Mucosa of rectum (tissue), 2 donors: ENCODE measurements around the gene SHLD1.
"Not testable (repeated sequence)": the region's sequence is repeated elsewhere in the genome, so short reads cannot be mapped to it uniquely, and the experiment has no call there.

Experiments used
- H3K27ac ChIP-seq, 2 donors: one replicate each; pipeline ENCODE4 v1.7.0; 2013; ENCODE audit warnings: inconsistent platforms in 2 of 2, low read depth in 2 of 2, low read length in 2 of 2
- H3K27me3 ChIP-seq, 2 donors: one replicate each; pipeline ENCODE4 v1.7.0; 2013; ENCODE audit warnings: low read length in 2 of 2; ENCODE audit not compliant: control insufficient read depth in 2 of 2, insufficient read depth in 2 of 2
- H3K36me3 ChIP-seq, 2 donors: one replicate each; pipeline ENCODE4 v1.7.0; 2013; ENCODE audit warnings: low read length in 2 of 2; ENCODE audit not compliant: control insufficient read depth in 2 of 2, insufficient read depth in 2 of 2
- H3K4me1 ChIP-seq, 2 donors: one replicate each; pipeline ENCODE4 v1.7.0; 2013; ENCODE audit warnings: low read length in 2 of 2, mild to moderate bottlenecking in 1 of 2; ENCODE audit not compliant: control insufficient read depth in 2 of 2, insufficient read depth in 2 of 2
- H3K4me3 ChIP-seq, 2 donors: one replicate each; pipeline ENCODE4 v1.7.0; 2013; ENCODE audit warnings: low read length in 2 of 2
- H3K9ac ChIP-seq, 2 donors: one replicate each; pipeline ENCODE4 v1.7.0; 2013; ENCODE audit warnings: low read length in 2 of 2, low read depth in 1 of 2, mild to moderate bottlenecking in 1 of 2
- H3K9me3 ChIP-seq, 2 donors: one replicate each; pipeline ENCODE4 v1.7.0; 2013; ENCODE audit warnings: low read length in 2 of 2; ENCODE audit not compliant: control insufficient read depth in 2 of 2
- donor health status: healthy.
- donor health status: Normal muscosa, but diverticular disease.

SHLD1 gene, protein sequence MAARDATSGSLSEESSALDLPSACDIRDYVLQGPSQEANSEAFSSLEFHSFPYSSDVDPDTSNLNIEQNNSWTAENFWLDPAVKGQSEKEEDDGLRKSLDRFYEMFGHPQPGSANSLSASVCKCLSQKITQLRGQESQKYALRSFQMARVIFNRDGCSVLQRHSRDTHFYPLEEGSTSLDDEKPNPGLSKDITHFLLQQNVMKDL

DNA sequence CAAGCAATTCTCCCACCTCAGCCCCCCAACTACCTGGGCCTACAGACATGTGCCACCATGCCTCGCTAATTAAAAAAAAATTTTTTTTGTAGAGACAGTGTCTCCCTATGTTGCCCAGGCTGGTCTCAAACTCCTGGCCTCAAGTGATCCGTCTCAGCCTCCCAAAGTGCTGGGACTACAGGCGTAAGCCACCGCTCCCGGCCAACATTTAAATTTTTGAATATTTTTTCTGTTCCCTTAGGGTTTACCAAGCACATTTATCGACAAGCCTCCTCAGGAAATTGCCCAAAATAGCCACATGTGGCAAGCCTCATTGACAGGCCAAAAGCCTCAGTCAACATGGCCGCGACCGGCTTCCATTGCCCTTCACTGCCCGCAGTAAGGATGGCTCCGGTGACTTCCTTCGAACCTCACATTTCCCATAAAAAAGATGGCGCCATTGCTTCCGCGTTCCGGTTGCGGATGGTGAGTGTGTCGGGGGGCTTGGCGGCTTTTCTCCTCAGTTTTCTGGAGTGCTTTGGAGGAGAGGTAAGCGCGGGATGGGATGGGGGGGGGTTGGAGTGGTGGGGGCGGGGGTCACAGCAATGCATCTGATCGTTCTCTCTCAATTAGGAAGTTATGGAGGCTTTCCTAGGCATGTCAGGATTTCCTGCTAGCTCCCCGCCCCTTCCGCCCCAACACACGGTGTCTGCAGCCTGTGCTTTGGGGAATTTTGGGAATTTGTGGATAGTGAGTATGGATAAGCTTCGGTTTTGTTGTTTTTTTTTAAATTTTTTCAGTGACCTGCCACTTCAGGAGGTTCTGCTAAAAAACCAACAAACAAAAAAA is at the start of gene SHLD1:
Gene SHLD1 (plus strand): TSS at position 450 of the 828 bp plus-strand sequence. CDS start 22,465 bp downstream, outside the sequence.
- H3K4me1 ChIP-seq, result peaks cover 2 to 14% of the 10 kb centered on the region in 2 donors
- H3K4me3 ChIP-seq, result peak within 1 kb of the TSS; percentile 84 to 90
- no peaks in the 10 kb centered on the region for H3K27me3 ChIP-seq
- H3K9me3 ChIP-seq, result no peaks in the 10 kb centered on the region
- H3K9ac ChIP-seq, result peak within 1 kb of the TSS; percentile 54 to 70
- H3K27ac ChIP-seq, result peak within 1 kb of the TSS; percentile 34 to 58
- no peaks in the 10 kb centered on the region for H3K36me3 ChIP-seq

GRCh38 chr20:5702339-5702738 is 47.9 kb upstream of the SHLD1 start:
- not testable (repeated sequence) for H3K27me3 ChIP-seq, H3K9ac ChIP-seq, H3K4me1 ChIP-seq, H3K9me3 ChIP-seq, H3K27ac ChIP-seq, H3K4me3 ChIP-seq, H3K36me3 ChIP-seq

DNA sequence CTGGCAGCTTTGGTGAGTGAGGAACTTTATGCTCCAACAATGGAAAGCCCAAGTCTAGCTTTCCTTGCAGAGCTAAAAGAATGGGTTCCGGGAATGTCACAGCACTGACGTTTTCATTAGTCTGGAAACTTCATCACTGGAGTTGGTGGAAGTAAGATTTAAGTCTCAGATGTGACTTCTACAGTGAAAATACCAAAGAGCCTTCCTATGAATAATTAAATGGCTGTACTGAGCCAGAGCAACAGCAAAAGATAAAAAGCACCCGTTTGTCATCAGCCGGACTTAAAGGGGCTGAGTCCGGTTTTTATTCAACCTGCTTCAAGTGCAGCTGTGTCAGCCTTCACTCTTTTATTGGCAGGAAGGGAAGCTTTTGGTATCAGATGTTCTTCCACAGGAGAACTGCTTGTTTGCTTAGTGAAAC is 46.5 kb upstream of the SHLD1 start:
- peaks cover 0 to 2% of the 10 kb centered on the region in 2 donors for H3K4me1 ChIP-seq
- no peaks in the 10 kb centered on the region for H3K36me3 ChIP-seq
- no peak overlapping the region for H3K27ac ChIP-seq
- H3K27me3 ChIP-seq, result no peaks in the 10 kb centered on the region
- H3K4me3 ChIP-seq, result no peak overlapping the region
- no peak overlapping the region for H3K9ac ChIP-seq
- H3K9me3 ChIP-seq, result no peaks in the 10 kb centered on the region

- no peaks in the 10 kb centered on the region for H3K9me3 ChIP-seq
- H3K9ac ChIP-seq, result no peak overlapping the region
- H3K4me3 ChIP-seq, result no peak overlapping the region
- H3K27me3 ChIP-seq, result no peaks in the 10 kb centered on the region
- peaks cover 0 to 2% of the 10 kb centered on the region in 2 donors for H3K4me1 ChIP-seq
- no peak overlapping the region for H3K27ac ChIP-seq
- H3K36me3 ChIP-seq, result no peaks in the 10 kb centered on the region
Measured at GRCh38 chr20:5705827-5706226, 44.4 kb upstream of the SHLD1 start.

DNA sequence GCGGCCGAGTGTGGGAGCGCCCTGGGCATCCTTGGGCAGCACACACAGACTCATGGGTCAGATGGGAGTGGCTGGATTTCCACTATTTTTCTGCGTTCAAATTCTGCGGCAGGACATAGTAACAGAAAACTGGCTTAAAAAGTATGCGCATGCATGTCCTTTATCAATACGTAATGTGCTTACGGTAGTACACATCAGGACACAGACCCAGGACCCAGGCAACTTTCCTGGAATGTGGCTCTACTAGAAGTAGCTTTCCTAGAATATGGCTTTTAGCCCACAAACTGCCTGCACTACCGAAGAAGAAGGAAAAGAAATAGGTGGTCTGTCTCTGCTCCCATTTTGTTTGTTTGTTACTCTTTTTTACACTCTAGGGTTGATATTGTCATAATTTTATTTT is 43.4 kb upstream of the SHLD1 start:
- Histone ChIP-seq H3K36me3 (no peaks in the 10 kb centered on the region), H3K4me1 (peaks cover 0 to 2% of the 10 kb centered on the region in 2 donors), H3K9me3 (no peaks in the 10 kb centered on the region), H3K9ac (no peak overlapping the region), H3K4me3 (no peak overlapping the region), H3K27ac (no peak overlapping the region), H3K27me3 (no peaks in the 10 kb centered on the region)

DNA sequence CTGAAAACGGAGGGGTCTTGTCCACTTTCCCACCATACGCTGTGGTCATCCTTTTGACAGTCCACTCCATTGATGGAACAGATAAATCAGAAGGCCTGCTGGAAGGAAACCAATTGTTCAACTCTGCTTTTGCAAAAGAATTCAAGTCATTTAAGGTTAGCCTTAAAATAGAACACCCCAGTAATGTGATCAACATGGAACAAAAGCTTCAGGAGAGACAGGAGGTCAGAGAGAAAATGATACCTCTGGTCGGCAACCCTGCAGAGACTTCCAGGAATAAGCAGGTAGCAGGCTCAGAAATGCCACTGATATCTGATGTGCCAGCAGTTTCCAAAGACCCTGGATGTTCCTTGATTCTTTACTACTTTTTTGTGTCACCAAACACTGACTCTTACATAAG is 39.6 kb upstream of the SHLD1 start:
- no peaks in the 10 kb centered on the region for H3K9me3 ChIP-seq
- no peaks in the 10 kb centered on the region for H3K36me3 ChIP-seq
- H3K4me3 ChIP-seq, result no peak overlapping the region
- H3K27me3 ChIP-seq, result no peaks in the 10 kb centered on the region
- H3K4me1 ChIP-seq, result no peaks in the 10 kb centered on the region
- H3K9ac ChIP-seq, result no peak overlapping the region
- H3K27ac ChIP-seq, result no peak overlapping the region

DNA sequence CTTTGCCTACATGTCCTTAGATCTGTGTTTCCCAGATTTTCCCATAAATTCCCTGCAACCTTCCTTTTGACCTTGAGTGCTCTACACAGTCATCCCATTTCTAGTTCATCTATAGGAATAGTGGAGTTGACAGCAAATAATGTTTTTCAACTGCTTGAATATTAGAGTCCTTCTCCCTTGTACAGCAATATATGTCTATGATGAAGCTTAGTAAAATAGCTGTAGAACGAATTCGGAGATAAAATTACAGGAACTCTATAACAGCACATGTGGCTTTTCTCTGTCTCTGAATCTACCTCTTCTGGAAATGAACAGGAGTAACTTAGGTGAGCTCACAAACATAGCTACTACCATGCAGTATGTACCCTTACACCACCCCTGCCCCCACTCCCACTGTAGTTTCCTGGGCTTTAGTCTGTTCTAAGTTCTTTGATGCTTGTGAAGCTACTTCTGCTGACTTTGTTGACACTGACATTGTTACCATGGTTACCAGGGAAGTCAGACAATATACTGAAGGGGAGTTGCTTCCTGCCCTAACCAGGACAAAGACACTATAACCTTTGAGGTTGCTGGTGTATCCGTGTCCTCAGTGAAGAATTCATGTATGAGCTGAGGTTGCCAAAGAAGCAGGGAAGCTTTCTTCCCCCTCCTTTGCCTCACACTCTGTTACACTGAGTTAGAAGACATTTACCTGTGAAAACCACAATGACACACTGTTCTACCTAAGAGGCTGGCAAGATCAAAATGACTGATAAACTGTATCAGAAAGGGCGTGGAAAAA is 35.8 kb upstream of the SHLD1 start:
- Histone ChIP-seq H3K9ac (no peak overlapping the region), H3K4me3 (no peak overlapping the region), H3K4me1 (no peaks in the 10 kb centered on the region), H3K27me3 (no peaks in the 10 kb centered on the region), H3K9me3 (no peaks in the 10 kb centered on the region), H3K36me3 (no peaks in the 10 kb centered on the region), H3K27ac (peak overlapping the region in 1 of 2 donors; percentile 32)

- no peak overlapping the region for H3K27ac ChIP-seq
- H3K9me3 ChIP-seq, result no peaks in the 10 kb centered on the region
- H3K4me3 ChIP-seq, result no peak overlapping the region
- no peaks in the 10 kb centered on the region for H3K4me1 ChIP-seq
- no peaks in the 10 kb centered on the region for H3K36me3 ChIP-seq
- H3K27me3 ChIP-seq, result no peaks in the 10 kb centered on the region
- H3K9ac ChIP-seq, result no peak overlapping the region
Measured at GRCh38 chr20:5715071-5715841, 34.9 kb upstream of the SHLD1 start.

GRCh38 chr20:5716953-5717352 is 33.2 kb upstream of the SHLD1 start:
- Histone ChIP-seq H3K27me3 (no peaks in the 10 kb centered on the region), H3K4me1 (no peaks in the 10 kb centered on the region), H3K9me3 (no peaks in the 10 kb centered on the region), H3K4me3 (no peak overlapping the region), H3K27ac (no peak overlapping the region), H3K36me3 (no peaks in the 10 kb centered on the region), H3K9ac (no peak overlapping the region)
